HepG2 (cell line): ENCODE data around the gene AQP7.

Experiments
- BRF2 ChIP-seq: sonication (generic); formaldehyde crosslinking; IDR thresholded peaks from 2 replicates; pipeline ENCODE4 v1.8.1; 2022; ENCODE audit warnings: mild to moderate bottlenecking, missing genetic modification reagents
- ELF3 ChIP-seq: IDR thresholded peaks from 2 replicates; pipeline ENCODE4 v1.6.1; 2016; ENCODE audit warnings: missing genetic modification reagents, missing compliant biosample characterization
- GABPA ChIP-seq, 2 experiments: IDR thresholded peaks; 2 replicates each; pipeline ENCODE4 v1.6.1; 2011 to 2016; ENCODE audit warnings: low read depth in 2 of 2, low read length in 1 of 2, missing biosample characterization in 1 of 2, missing genetic modification characterization in 1 of 2
- IRF1 ChIP-seq: sonication (generic); formaldehyde crosslinking; IDR thresholded peaks from 2 replicates; pipeline ENCODE4 v1.4.0; 2020; ENCODE audit warnings: low read depth, mild to moderate bottlenecking, missing genetic modification reagents
- IRX3 ChIP-seq: sonication (generic); formaldehyde crosslinking; IDR thresholded peaks from 2 replicates; pipeline ENCODE4 v1.8.1; 2023; ENCODE audit warnings: mild to moderate bottlenecking, low read depth, missing genetic modification reagents, borderline replicate concordance
- SP1 ChIP-seq, 2 experiments: fragments of 450-650 bp in 1 of 2; sonication (generic) in 1 of 2; formaldehyde crosslinking in 1 of 2; IDR thresholded peaks; 2 replicates each; pipeline versions ENCODE4 v1.4.0 to v1.6.1; 2016 to 2020; ENCODE audit warnings: missing genetic modification reagents in 1 of 2
- ZNF549 ChIP-seq: sonication (generic); formaldehyde crosslinking; IDR thresholded peaks from 2 replicates; pipeline ENCODE4 v1.5.0; 2020; ENCODE audit warnings: missing genetic modification reagents
- ZNF574 ChIP-seq: sonication (generic); formaldehyde crosslinking; IDR thresholded peaks from 2 replicates; pipeline ENCODE4 v1.4.0; 2020; ENCODE audit warnings: missing genetic modification reagents
- ZZZ3 ChIP-seq: sonication (generic); formaldehyde crosslinking; IDR thresholded peaks from 2 replicates; pipeline ENCODE4 v1.4.0; 2020; ENCODE audit warnings: missing genetic modification reagents, mild to moderate bottlenecking, borderline replicate concordance

GRCh38 chr9:33408087-33408486, 5.7 kb upstream of the AQP7 start:
- no peak for TF ChIP-seq IRX3
- no peak for TF ChIP-seq ZNF574 (CRISPR knock-in tag)
- TF ChIP-seq IRF1 (CRISPR knock-in tag), result no peak
- TF ChIP-seq ELF3 (CRISPR knock-in tag), result no peak
- TF ChIP-seq ZZZ3 (CRISPR knock-in tag), result no peak
- no peak for TF ChIP-seq ZNF549 (CRISPR knock-in tag)
- no peak for TF ChIP-seq SP1 (IDR thresholded peaks at IDR 0.05)
- no peak for TF ChIP-seq SP1 (CRISPR knock-in tag; IDR thresholded peaks at IDR 0.05)
- TF ChIP-seq BRF2 (CRISPR knock-in tag), result no peak
- no peak for TF ChIP-seq GABPA (IDR thresholded peaks at IDR 0.05; ENCODE audit: low read depth, low read length)
- TF ChIP-seq GABPA (CRISPR knock-in tag; IDR thresholded peaks at IDR 0.05; ENCODE audit: low read depth), result no peak
